GM12872 (cell line): ENCODE measurements around the gene POLN.

Experiments used
- TF ChIP-seq, protein P1 (sequence below): IDR thresholded peaks from 3 replicates; pipeline ENCODE4 v1.5.1; 2011; ENCODE audit warnings: low read depth, mild to moderate bottlenecking, low read length, moderate library complexity; ENCODE audit not compliant: insufficient read depth

Gene POLN

DNA sequence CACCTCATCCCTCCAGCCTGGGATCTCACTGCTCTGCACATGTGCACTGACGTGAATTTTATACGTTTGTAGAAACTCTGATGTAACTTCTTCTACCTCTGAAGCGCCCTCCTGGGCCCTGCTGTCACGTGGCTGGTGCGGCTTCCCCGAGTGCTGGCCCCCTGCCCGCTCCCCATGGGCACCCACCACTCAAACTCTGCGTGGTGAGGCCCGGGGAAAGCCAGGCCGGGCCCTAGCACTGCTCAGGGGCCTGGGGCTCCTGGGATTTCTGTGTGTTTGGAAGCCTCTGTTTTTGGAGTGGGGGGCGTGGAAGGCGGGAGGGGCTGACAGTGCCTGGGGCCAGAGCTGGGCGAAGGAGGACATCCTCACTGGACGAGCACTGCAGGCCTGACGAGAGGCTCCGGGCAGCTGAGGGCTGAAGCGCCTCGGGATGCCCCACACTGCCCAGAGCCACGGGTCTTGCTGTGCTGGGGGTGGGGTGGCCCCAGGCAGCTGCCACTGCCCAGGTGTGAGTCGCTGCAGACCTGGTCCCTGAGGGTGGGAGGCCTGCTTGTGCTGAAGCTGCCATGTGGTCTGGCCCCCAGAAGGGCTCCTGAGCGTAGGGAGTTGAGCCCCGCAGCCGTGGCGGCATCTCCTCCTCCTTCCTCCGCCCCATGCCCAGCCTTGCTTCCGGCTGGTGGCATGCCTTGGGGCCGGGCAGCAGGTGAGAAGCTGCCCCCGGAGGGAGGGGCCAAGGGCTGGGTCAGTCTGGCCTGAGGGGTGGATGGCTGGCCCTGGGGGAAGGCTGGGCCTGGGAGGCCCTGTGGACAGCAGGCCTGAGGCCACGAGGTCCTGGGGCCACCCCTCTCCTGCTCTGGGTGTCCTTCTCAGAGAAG, 175.1 kb downstream of the POLN start:
- TF ChIP-seq, protein P1, sequence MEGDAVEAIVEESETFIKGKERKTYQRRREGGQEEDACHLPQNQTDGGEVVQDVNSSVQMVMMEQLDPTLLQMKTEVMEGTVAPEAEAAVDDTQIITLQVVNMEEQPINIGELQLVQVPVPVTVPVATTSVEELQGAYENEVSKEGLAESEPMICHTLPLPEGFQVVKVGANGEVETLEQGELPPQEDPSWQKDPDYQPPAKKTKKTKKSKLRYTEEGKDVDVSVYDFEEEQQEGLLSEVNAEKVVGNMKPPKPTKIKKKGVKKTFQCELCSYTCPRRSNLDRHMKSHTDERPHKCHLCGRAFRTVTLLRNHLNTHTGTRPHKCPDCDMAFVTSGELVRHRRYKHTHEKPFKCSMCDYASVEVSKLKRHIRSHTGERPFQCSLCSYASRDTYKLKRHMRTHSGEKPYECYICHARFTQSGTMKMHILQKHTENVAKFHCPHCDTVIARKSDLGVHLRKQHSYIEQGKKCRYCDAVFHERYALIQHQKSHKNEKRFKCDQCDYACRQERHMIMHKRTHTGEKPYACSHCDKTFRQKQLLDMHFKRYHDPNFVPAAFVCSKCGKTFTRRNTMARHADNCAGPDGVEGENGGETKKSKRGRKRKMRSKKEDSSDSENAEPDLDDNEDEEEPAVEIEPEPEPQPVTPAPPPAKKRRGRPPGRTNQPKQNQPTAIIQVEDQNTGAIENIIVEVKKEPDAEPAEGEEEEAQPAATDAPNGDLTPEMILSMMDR = no peak

DNA sequence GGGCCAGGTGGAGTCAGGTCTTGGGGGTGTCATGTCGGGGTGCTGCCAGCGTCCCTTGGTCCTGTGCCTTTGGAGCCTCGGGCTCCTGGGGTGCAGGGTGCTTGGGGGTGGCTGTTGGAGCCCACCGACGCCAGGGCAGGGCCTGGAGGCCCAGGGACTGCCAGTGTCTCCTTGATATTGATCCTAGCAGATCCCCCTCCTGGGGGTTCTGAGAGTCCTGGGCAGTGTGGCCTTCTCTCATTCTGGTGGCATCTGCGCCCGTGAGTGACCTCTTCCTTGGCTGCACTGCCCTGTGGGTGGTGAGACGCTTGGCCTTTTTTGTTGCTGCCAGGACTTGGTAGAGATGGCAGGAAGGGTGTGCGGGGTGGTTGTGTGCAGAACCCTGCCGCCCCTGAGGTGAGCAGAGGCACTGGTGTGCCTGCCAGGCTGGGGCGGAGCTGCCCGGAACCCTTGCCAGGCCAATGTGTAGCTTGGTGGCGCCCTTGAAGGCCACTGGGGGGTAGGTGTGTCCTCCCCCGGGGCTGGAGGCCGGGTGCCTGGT, 175.8 kb downstream of the POLN start:
- TF ChIP-seq, protein P1 = no peak

DNA sequence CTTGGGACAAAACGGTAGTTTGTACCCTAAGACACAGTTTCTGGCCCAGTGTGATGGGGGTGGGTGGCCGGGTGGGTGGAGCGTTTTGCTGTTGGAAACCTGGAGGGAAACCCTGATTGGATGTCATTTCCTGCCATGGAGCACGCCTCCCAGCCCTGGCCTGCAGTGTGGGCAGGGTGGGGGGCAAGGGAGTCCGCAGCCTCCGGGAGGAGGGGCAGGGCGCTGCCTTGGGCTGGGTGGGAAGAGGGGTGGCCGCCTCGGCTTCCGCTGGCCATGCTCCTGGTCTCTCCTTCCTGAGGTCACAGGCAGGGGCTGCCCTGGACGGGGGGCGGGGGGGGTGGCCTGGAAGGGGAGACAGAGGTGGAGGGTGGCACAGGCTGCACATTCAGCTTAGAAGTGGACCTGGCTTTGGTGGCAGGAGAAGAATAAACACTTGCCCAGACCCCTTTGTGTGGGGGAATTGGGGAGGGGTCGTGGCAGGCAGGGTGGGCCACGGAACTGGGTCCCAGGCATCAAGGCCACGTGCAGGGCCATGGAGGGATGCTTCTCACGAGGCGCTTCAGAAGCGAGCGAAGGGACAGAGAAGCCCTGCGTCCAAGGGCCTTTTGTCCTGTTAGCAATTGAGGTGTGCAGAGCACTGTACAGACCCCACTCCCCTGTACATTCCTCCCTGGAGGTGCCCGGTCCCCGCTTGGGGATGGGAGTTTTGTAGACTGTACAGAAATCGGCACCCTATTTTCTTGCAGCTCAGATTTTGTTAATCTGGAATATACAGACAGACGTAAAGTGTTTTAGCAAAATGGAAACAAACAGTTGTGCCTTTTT, 176.6 kb downstream of the POLN start:
- TF ChIP-seq, protein P1 = no peak

DNA sequence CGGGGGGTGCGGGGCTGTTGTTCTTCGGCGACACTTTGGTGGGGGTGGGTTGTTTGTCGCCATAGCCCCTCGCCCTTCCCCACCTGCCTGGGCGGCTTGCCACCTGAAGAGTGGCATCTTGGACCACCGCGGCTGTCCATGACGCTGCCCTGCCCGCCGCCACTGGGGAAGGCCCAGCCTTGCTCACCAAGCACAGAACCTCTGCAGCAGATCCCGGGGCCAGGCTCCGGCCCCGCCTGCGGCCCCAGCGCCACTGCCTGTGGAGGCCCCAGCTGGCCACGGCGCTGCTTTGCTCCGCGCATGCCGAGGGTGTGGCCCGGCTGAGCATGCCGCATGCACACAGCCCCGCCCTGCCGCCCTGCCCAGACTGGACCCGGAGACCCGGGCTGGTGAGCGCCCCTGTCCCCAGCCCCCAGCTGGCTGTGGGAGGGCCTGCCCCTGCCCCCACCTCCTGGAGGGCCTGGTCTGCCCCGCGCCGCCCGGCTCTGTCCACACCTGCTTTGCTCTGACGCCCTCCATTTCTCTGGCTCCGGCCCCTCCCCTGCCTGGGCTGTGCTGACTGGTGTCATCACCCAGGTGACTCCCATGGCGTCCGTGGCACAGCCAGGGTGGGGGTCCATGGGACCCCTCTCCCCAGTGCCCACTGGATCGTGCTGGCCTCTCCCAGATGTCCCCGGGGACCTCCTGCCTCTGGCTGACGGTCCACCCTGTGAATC, 177.5 kb downstream of the POLN start:
- TF ChIP-seq, protein P1 = no peak

DNA sequence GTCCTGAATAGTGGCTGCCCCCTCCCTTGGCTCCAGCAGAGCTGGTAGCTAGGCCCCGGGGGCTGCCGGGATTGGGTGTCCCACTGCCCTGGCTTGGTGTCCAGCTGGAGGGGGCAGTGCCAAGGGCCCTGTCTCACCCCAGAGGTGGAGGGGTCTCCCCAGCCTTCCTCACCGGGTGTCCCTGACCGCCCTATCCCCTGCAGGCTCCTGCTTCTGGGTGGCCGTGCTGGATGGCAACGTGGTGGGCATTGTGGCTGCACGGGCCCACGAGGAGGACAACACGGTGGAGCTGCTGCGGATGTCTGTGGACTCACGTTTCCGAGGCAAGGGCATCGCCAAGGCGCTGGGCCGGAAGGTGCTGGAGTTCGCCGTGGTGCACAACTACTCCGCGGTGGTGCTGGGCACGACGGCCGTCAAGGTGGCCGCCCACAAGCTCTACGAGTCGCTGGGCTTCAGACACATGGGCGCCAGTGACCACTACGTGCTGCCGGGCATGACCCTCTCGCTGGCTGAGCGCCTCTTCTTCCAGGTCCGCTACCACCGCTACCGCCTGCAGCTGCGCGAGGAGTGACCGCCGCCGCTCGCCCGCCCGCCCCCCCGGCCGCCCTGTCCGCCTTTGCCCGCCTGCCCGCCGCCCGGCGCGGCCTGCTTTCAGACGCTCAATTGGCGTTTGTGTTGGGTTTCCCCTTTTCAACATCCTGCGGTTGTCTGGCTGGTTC, 178.2 kb downstream of the POLN start:
- TF ChIP-seq, protein P1 = no peak

GRCh38 chr4:2062808-2063524, 179.0 kb downstream of the POLN start:
- TF ChIP-seq, protein P1 = no peak
